Coronary artery (tissue), 2 donors: ENCODE measurements around the gene GRIA1.

Experiments used
- DNase-seq: peaks from one replicate; pipeline ENCODE4 v3.0.0-alpha.2; 2017; ENCODE audit warnings: low spot score
- H3K27ac ChIP-seq, 2 donors: fragments of 200-600 bp; sonication (generic); one replicate each; pipeline ENCODE4 v1.5.1; 2016 to 2019
- H3K4me3 ChIP-seq: fragments of 200-600 bp; sonication (generic); 2 replicates; pipeline ENCODE4 v1.5.1; 2016; ENCODE audit warnings: mild to moderate bottlenecking, moderate library complexity
- CTCF ChIP-seq: fragments of 200-600 bp; sonication (generic); IDR thresholded peaks from one replicate; pipeline ENCODE4 v1.5.1; 2019; ENCODE audit warnings: antibody characterized with exemption

The GRIA1 gene

DNA sequence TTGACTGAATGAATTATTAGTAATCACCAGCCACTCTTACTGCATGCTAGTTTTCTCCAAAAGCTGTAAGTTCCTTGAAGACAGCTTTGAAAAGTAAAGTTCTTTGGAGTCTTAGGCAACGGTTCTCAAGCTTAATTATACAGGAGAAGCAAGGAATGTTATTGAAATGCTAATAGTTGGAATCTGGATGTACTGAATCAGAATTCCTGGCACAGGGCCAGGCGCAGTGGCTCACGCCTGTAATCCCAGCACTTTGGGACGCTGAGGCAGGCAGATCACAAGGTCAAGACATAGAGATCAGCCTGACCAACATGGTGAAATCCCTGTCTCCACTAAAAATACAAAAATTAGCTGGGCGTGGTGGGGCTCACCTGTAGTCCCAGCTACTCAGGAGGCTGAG is 33.4 kb downstream of the GRIA1 start:
- no peak for TF ChIP-seq CTCF
- Histone ChIP-seq H3K4me3 (no peak overlapping the region), H3K27ac (no peak overlapping the region)
- DNase-seq: no peak

- no peak for DNase-seq
- no peak for TF ChIP-seq CTCF
- H3K4me3 ChIP-seq: no peak overlapping the region
- no peak overlapping the region for H3K27ac ChIP-seq
These were observed 35.1 kb downstream of the GRIA1 start for GRCh38 chr5:153525536-153525935.

DNA sequence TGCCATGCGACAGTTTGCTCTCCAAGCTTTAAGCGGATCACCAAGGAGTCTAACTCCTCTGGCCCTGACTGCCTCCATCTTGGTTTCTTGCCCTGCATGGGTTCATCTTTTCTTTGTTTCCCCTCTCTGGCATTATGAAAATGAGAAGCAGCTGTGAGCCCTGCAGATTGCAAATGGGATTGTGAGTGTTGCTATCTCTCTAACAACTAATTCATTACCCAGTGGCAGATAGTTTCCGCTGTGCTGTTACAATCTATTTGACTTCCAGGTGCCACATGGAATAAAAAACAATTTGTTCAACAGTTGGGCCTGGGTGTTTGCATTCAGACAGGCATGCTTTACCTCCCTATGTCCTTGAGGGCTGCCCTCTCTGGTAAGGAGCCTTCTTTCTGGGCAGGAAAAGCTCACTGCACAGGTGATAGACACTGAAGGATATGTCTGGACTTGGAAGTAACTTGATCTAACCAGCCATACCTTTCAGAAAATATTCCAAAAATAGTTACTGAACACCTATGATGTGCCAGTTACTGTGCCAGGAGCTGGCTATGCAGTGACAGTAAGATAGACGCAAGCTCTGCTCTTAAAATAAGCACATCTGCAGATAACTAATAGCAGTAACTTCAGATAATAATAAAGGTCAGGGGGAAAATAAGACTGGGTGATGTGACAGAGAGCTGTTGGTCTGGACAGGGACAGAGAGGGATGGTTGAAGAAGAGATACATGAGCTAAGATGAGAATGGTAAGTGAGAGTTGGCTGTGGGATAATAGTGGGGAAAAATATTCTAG is 40.1 kb downstream of the GRIA1 start:
- no peak overlapping the region for H3K27ac ChIP-seq
- no peak for TF ChIP-seq CTCF

DNA sequence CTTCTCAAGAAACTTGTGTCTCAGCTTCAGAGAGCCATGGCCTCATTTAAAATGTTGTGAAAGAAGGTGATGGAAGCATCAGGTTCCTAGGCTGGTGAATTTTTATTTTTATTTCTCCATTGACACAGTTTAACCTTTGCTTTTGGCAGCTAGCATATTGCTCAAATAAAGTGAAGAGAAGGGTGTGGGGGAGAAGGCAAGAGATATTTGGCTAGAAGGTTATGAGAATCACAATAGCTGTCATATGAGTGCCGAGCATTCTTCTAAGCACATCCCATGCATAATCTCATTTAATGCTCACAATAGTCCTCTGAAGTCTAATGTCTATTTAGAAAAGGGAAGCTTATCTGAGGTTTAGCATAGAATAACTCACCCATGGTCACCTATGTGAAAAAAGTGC is 43.1 kb downstream of the GRIA1 start:
- no peak for TF ChIP-seq CTCF
- no peak for DNase-seq

More for the DNA sequence above, 40.1 kb downstream of the GRIA1 start:
- no peak for DNase-seq
- H3K4me3 ChIP-seq: no peak overlapping the region

DNA sequence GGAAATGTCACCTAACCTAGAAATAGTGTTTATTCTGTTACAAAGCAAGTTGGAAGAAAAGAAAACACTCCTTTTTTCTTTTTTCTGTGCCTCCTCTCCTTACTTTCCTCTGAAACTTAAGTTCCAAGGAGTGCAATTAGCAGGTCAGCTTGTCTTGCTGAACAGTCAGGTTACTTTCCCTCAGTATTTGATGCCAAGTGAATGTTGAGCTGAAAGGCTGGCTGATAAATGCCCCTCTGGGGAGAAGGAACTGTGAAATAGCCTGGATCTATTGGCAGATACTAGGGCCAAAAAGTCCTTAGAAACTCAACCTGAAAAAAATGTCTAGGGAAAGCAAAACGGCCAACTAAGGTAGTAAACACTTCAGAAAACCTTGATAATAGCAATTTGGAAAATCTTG is 43.6 kb downstream of the GRIA1 start:
- no peak overlapping the region for H3K4me3 ChIP-seq
- TF ChIP-seq CTCF: no peak
- no peak overlapping the region for H3K27ac ChIP-seq
- DNase-seq: no peak

More for the DNA sequence above, 43.1 kb downstream of the GRIA1 start:
- no peak overlapping the region for H3K4me3 ChIP-seq
- no peak overlapping the region for H3K27ac ChIP-seq

DNA sequence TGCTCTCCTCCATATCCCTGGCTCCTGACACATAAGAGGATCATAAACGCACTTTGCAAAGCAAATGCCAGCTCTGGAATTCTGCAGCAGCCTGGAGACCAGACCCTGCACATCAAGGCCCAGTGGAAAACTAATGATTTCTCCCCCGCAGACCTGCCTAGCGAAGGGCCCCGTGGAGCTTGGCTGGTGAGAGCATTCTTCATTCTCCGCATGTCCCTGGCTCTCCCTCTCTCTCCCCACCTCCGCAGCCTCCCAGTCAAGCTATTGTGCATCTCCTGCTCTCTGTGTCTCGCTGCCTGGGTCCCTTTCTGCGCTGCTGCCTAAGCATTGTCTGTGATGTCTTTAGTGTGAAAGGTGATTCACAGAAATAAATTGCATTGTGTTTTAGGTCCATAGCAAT is 46.7 kb downstream of the GRIA1 start:
- H3K4me3 ChIP-seq: no peak overlapping the region
- TF ChIP-seq CTCF: no peak

DNA sequence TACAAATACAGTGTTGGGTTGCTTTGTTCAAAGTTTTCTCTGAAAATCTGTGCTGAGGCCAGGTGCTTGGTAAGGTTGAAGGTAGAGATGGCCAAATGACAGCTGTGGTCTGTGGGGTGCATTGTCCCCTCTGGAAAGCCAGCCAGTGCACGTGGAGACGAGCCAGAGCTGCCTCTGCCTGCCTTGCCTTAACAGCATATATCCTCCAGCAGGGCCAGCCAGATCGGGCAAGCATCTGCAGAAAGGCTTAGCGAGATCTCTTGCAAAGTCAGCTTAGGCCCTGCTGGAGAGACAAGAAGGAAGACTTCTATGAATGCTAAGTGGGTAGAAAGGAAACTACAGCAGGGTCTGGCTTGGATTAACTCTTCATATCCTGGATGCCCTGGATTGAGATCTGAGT is 49.5 kb downstream of the GRIA1 start:
- no peak for TF ChIP-seq CTCF
- no peak for DNase-seq
- no peak overlapping the region for H3K4me3 ChIP-seq
- no peak overlapping the region for H3K27ac ChIP-seq

More for the DNA sequence above, 46.7 kb downstream of the GRIA1 start:
- no peak overlapping the region for H3K27ac ChIP-seq
- DNase-seq: no peak
